NCI-H2171 treated with DMSO at 0.1 percent for 48 hours (cell line): ENCODE results near the gene NRK.
"Not testable (repeated sequence)": the region's sequence is repeated elsewhere in the genome, so short reads cannot be mapped to it uniquely, and the experiment has no call there.

Experiments
- DNase-seq: peaks from one replicate; lab custom pipeline; 2025; lab: John Stamatoyannopoulos, UW

The NRK gene, protein sequence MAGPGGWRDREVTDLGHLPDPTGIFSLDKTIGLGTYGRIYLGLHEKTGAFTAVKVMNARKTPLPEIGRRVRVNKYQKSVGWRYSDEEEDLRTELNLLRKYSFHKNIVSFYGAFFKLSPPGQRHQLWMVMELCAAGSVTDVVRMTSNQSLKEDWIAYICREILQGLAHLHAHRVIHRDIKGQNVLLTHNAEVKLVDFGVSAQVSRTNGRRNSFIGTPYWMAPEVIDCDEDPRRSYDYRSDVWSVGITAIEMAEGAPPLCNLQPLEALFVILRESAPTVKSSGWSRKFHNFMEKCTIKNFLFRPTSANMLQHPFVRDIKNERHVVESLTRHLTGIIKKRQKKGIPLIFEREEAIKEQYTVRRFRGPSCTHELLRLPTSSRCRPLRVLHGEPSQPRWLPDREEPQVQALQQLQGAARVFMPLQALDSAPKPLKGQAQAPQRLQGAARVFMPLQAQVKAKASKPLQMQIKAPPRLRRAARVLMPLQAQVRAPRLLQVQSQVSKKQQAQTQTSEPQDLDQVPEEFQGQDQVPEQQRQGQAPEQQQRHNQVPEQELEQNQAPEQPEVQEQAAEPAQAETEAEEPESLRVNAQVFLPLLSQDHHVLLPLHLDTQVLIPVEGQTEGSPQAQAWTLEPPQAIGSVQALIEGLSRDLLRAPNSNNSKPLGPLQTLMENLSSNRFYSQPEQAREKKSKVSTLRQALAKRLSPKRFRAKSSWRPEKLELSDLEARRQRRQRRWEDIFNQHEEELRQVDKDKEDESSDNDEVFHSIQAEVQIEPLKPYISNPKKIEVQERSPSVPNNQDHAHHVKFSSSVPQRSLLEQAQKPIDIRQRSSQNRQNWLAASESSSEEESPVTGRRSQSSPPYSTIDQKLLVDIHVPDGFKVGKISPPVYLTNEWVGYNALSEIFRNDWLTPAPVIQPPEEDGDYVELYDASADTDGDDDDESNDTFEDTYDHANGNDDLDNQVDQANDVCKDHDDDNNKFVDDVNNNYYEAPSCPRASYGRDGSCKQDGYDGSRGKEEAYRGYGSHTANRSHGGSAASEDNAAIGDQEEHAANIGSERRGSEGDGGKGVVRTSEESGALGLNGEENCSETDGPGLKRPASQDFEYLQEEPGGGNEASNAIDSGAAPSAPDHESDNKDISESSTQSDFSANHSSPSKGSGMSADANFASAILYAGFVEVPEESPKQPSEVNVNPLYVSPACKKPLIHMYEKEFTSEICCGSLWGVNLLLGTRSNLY (N-terminal part only)

DNA sequence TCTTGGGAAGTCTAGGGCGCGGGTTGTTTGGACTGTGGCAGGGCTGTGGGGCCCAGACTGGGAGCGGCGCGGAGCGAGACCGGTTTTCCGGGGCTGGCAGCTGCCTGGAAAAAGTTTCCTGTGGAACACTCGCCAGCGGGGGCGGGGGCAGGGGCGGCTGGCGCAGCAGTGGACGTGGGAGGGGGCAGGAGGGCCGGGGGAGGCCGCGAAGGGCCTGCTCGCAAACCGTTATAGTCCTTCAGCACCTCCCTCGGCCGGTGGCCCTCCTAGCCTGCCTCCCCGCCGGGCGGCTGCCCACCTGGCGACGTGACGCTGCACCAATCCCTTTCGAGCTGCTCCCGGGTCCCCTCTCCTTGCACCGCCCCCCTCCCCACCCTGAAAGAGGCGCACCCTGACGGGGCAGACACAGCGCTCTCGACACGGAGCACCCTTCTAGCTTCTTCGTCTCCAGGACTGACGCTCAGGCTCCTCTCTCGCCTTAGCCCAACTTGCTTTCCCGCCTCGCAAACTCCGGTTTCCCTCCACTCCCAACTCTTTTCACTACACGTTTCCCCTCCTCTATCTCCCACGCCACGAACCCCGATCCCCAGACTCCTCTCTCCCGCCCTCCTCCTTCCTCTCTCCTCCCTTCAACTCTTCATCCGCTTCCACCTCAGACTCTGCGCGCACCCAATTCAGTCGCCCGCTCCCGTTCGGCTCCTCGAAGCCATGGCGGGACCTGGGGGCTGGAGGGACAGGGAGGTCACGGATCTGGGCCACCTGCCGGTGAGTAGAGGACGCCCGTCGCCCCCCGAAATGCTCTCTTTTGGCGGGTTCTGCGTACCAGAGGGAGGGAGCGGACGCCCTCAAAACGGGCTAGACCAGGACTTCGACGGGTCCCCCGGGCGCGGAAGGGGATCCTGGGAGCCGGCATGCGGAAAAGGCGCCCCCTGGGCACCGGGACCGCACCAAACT lies at the start of gene NRK:
NRK (plus strand) TSS at position 402 of the 954 bp plus-strand sequence; CDS start at position 709, 307 bp downstream.
- DNase-seq, result no peak

DNA sequence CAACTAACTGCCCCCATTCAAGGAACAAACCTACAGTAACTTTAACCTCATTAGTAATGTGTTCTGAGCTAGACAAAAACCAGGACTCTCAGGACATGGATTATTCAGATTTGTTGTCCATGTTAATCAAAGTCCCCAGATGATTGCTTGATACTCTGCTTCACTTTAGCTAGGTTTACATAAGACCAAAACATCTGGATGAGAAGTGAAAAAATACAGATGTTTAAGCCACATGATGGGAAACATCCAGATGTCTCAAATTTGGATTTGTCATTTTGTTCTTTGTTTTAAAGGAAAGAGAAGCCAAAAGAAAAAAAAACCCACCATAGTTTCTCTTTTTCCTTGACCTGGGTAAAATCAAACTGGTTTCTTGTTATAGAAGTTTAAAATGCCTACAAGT lies 48.5 kb upstream of the NRK start:
- no peak for DNase-seq

DNA sequence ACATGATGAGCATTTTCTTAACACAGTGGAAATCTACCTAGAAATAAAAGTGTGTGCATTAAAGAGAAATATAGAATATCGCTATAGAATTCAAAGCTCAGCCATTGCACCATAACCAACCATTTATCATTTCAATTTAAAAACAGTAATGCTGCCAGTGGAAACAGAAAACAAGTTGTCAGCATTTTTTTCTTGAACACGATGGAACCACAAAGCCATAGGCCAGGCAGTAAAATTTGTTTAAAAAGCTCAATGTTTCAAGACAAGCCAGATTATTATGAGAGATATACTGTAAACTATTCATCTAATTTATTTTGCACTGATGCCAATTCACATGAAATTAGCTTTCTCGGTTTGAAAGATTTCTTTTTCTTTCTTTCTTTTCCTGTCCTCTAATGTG lies 46.7 kb upstream of the NRK start:
- no peak for DNase-seq

DNA sequence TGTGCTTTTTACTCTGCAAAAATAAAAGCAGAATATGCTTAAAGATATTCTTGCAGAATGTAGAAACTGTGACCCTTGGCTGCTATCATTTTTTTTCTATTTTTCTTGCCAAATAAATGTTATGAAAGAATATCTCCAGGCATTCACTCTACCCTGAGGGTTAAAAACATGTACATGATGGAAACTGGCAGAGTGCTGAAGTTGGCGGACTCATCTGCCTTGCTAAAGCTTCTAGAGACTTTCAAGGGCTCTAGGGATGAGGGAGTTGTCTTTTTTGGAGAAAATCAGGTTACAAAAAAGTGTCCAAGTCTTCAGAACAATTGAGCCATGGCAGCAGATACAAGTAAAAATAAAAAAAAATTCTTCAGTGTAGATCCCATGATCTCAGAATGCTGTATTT lies 40.5 kb upstream of the NRK start:
- no peak for DNase-seq

DNA sequence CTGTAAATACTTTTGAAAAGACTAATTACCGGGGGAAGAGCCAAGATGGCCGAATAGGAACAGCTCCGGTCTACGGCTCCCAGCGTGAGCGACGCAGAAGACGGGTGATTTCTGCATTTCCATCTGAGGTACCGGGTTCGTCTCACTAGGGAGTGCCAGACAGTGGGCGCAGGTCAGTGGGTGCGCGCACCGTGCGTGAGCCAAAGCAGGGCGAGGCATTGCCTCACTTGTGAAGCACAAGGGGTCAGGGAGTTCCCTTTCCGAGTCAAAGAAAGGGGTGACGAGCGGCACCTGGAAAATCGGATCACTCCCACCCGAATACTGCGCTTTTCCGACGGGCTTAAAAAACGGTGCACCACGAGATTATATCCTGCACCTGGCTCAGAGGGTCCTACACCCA lies 25.5 kb upstream of the NRK start:
- not testable (repeated sequence) for DNase-seq

DNA sequence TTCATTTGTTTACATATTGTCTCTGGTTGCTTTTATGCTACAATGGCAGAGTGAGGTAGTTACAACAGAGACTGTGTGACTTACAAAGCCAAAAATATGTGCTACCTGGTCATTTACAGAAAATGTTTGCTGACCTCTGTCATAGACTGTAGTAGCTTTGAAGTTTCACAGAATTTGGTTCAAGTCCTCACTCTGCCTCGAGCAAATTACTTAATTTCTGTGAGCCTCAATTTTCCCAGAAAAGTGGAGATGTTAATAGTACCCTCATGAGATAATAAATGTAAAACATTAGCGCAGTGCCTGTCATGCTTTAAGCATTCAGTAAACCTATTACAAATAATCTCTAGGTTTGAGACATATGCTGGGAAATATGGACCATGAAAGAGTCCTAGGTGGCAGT lies 18.4 kb upstream of the NRK start:
- no peak for DNase-seq

DNA sequence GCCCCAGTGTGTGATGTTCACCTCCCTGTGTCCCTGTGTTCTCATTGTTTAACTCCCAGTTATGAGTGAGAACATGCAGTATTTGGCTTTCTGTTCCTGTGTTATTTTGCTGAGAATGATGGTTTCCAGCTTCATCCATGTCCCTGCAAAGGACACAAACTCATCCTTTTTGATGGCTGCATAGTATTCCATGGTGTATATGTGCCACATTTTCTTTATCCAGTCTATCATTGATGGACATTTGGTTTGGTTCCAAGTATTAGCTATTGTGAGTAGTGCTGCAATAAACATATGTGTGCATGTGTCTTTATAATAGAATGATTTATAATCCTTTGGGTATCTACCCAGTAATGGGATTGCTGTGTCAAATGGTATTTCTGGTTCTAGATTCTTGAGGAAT lies 16.7 kb upstream of the NRK start:
- DNase-seq, result not testable (repeated sequence)

DNA sequence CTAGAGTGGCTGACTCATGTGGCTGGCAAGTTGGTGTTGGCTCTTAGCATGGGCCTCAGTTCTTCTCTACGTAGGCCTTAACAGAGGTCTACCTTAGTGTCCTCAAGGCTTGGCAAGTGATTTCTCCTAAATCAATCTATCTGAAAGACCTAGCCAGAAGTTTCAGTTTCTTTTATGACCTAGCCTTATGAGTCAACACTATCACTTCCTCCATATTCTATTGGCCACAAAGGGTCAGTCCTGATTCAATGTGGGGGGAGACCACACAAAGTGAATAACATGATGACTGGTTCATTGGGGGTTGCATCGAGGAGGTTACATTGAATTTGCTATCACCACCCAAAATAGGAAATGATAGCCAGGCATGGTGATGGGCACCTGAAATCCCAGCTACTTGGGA lies 5.8 kb upstream of the NRK start:
- no peak for DNase-seq

DNA sequence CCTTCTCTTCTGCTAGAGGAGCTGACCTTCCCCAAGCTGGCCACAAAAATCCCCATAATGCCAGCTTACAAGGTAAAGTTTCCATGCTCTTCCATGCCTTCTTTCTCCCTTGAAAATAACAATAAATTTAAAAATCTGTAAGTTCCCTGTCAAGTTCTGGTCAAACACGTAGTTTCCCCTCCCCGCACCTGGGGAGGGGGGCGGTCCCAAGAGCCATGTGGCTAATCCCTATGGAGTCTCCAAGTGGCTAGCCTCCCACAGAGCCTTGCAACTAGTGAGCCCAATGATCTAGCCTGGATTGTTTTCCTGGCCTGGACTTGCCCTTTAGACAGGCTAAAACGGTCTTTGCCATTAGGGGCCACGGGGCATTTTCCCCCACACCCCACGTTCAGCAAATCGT lies 2.1 kb upstream of the NRK start:
- DNase-seq, result no peak

DNA sequence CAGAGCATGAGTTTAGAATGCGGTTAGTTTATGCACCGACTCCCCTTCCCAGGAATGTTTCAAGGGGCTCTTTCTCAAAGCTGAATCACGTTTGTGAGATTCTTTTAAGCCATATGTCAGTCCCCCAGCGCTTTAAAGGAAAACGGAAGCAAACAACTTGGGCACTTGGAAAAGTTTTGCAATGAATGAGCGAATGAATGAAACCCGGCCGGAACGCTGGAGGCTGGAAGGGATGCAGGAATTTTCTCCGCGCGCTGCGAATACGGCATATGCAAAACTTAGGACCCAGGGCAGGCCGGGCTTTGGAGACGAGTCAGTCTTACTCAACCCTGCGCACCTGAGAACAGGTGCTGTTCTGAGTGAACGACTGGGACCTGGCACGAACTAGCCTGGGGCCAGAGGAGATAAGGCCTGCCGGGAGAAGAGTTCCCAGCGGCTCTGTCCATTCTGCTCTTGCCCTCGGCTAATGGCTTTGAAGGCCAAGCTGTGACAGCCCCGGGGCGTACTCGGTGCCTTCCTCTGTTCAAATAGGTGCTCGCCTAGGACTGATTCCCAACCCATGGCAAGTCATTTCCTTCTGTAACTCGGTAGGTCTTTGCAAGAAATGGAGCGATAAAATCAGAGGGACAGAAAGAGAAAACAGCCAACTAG lies 743 bp upstream of the NRK start:
- no peak for DNase-seq

DNA sequence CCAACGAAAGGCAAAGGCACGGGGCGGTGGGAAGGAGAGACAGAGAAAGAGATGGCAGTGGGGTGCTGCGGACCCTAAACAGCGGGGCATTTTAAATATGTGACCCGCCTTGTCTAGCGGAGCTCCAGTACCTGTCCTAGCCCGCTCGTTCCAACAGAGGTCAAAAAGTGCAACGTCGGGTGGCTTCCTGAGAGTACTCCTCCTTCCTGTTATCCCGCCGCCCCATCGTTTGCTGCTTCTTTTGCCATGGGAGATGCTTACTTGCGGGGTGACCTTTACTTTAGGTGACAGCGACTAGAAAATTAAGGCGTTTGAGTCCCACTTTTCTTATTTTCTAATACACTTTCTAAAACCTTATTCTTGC lies 735 bp downstream of the NRK start:
- no peak for DNase-seq

DNA sequence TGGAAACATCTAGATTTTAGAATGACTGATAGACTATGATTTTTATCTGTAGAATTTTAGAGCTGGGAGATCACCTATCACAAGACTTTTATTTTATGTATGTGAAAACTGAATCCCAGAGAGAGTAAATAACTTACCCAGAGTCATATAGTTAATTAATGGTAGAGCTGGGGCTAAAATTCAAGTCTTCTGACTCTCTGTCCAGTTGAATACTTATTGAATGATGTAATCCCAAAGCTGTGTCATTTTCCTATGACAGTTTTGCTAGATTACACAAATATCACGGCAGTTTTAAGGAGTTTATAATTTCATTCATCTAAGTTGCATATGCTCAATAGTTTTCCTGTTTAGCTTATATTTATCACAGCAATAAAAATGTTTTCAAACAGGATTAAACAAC lies 6.7 kb downstream of the NRK start:
- no peak for DNase-seq

DNA sequence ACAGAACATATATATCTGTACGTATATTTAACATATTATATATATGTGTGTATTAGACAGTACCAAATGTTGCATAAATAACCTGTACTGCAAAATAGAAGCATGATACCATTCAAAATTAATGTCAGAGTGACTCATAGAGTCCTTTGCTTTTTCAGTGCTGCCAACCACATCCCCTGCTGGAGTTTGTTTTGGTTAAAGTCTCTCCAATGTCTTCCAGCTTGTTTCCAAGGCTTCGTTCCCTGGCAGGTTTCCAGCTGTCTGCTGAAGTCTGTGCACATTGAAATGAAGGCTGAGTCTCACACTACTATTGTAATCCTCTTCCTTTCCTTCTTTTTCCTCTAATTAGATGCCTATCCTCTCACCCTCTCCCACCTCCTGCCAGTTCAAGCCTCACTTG lies 14.9 kb downstream of the NRK start:
- no peak for DNase-seq

DNA sequence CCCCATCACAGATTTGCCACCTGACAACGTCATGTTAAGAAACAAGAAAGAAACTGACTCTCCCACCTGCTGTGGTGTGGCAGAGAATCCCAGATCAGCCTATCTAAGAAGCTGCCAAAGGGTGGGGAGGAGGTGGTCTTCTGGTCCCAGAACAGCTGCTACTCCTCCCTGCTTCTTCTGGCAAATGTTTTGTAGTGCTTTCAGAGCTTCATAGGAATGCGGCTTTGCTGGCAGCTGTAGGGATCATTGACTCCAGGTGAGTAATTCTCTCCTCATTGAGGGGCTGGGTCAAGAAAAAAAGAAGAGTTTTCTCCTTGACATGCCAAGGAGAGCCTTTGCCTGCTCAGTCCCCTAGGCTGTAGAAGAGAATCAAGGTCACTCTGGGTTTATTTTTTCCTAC lies 23.3 kb downstream of the NRK start:
- DNase-seq, result no peak

DNA sequence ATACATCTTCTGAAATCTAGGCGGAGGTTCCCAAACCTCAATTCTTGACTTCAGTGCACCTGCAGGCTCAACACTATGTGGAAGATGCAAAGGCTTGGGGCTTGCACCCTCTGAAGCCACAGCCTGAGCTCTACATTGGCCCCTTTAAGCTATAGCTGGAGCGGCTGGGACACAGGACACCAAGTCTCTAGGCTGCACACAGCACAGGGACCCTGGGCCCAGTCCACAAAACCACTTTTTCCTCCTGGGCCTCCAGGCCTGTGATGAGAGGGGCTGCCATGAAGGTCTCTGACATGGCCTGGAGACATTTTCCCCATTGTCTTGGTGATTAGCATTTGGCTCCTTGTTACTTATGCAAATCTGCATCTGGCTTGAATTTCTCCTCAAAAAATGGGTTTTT lies 27.8 kb downstream of the NRK start:
- DNase-seq, result not testable (repeated sequence)

DNA sequence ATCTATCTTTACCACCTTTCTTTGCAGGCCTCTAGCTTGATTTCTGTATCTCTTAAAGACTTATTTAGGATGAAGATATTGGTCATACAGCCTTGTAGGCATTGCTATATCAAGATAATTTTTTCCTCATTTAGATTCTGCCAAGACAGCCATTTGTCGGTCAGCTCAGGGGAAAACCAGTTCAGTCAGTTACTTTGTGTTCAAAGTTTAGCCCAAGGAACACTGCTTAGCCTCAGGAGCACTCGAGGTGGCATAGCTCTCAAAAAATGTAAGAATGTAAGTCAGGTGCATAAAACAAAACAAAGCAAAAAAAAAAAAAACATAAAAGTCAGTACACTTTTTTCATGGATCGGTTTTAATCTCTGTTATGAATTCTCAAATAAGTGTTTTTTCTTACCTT lies 43.4 kb downstream of the NRK start:
- DNase-seq, result no peak

DNA sequence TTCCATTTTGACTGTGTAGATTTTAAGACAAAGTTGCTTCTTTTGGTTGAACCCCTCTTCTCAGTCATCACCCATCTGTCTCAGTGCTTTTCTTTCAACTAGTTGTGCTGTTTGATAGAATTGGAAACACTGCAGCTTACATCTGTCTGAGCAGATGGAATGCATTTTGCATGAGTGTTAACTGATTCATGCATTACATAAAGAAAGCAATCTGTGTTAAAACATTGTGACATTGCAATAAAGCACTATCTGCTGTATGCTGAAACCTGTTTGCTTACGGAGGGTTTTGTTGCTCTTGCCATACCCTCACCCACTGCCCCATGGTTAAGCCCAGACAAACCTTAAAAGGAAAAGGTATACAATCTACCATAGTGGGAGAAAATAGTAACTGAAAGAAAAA lies 47.4 kb downstream of the NRK start:
- DNase-seq, result no peak

DNA sequence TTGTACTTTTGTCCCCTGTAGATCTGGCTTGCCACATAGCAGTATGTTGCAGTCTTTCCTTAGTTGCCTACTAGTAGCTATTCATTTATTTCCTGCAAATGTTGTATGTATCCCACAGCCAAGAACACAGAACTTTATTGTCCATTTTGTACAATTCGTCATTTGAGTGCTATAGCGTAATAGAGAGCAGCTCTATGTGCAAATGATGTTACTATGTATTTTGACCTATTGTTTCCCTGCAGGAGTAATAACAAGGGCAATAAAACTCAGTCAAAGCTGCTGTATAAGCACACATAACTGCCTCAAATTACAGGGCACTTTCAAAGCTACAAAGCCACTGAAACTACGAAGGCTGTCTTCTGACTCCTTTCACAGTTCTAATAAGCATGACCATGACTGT lies 48.1 kb downstream of the NRK start:
- DNase-seq, result no peak

DNA sequence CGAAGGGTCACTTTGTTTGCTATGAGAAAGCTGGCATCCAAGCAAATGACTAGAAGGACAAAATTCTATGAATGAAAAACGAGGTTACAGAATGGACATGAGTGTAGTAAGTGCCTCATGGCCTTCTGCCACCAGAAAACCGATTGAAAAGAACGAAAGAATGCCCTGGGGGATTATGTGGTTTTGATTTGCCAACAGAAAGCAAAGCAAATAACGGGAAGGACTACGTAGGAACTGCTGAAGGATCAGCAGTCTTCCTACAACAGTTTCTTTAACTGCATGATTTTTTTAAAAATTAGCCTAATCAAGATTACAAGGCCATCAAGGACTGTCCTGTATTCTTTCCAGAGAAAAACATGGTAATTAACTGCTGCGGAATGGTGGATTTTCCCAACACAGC lies 50.6 kb downstream of the NRK start:
- no peak for DNase-seq

DNA sequence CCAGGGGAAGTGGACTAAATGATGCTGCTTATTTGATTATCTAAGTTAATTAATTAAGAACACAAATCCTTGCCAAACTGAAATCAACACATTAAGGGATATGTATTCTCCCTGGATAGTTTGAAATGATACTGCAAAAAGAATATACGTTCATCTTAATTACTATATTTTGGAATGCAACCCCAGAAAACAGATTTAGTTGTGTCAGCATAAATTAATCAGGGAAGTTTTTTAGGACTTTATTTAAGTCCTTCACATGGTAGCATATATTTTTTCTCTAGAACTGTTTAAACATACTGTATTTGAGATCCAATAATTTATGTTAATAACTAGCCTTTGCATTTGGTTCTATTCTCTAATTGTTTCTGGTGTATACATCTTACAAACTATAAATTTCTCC lies 52.5 kb downstream of the NRK start:
- no peak for DNase-seq

DNA sequence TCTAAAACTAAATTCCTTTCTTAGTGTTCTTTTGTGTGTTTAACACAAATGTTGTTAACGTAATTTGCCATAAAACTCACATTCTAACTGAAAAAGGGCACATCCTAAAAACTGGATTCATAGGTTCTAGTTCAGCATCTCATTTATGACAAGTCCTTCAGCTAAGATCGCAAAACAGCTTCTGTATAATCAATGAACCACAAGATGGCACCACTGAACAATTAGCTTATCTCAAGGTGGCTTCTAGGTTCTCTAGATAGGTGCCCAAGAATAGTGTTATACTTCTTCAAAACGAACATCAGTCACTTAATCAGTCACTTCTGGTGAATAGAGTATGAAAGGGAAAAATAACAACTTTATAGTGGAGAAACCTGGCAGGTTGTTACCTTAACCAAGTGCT lies 54.3 kb downstream of the NRK start:
- DNase-seq, result peak; percentile 1
